ENCODE results near the gene GRM4.
"Not testable (repeated sequence)": the region's sequence is repeated elsewhere in the genome, so short reads cannot be mapped to it uniquely, and the experiment has no call there.

Gene GRM4

GRCh38 chr6:34047913-34048867 is 97.7 kb downstream of the GRM4 start:
- DNase-seq (ENCODE audit: low read depth in 1 of 2, low spot score in 1 of 2) = no peak

GRCh38 chr6:34046617-34047016 is 99.3 kb downstream of the GRM4 start:
- DNase-seq (ENCODE audit: low read depth in 1 of 2, low spot score in 1 of 2) = no peak

GRCh38 chr6:34045771-34046170 is 100.1 kb downstream of the GRM4 start:
- no peak for DNase-seq (ENCODE audit: low read depth in 1 of 2, low spot score in 1 of 2)

GRCh38 chr6:34044945-34045595 is 100.8 kb downstream of the GRM4 start:
- no peak for DNase-seq (ENCODE audit: low read depth in 1 of 2, low spot score in 1 of 2)

- no peak for DNase-seq (ENCODE audit: low read depth in 1 of 2, low spot score in 1 of 2)
These were observed 102.5 kb downstream of the GRM4 start for GRCh38 chr6:34043359-34043758.

GRCh38 chr6:34041998-34042397 is 103.9 kb downstream of the GRM4 start:
- DNase-seq (ENCODE audit: low read depth in 1 of 2, low spot score in 1 of 2) = not testable (repeated sequence)

- DNase-seq (ENCODE audit: low read depth in 1 of 2, low spot score in 1 of 2) = no peak
These were observed 104.5 kb downstream of the GRM4 start for GRCh38 chr6:34041385-34041784.

- no peak for DNase-seq (ENCODE audit: low read depth in 1 of 2, low spot score in 1 of 2)
These were observed 105.9 kb downstream of the GRM4 start for GRCh38 chr6:34039943-34040342.

GRCh38 chr6:34037151-34037550 is 108.7 kb downstream of the GRM4 start:
- DNase-seq (ENCODE audit: low read depth in 1 of 2, low spot score in 1 of 2) = no peak

GRCh38 chr6:34036357-34037069 is 109.4 kb downstream of the GRM4 start:
- no peak for DNase-seq (ENCODE audit: low read depth in 1 of 2, low spot score in 1 of 2)

GRCh38 chr6:34035704-34036356 is 110.1 kb downstream of the GRM4 start:
- DNase-seq (ENCODE audit: low read depth in 1 of 2, low spot score in 1 of 2) = no peak

GRCh38 chr6:34035161-34035560 is 110.7 kb downstream of the GRM4 start:
- DNase-seq (ENCODE audit: low read depth in 1 of 2, low spot score in 1 of 2) = no peak

- no peak for DNase-seq (ENCODE audit: low read depth in 1 of 2, low spot score in 1 of 2)
These were observed 113.0 kb downstream of the GRM4 start for GRCh38 chr6:34032856-34033255.

GRCh38 chr6:34031625-34032383 is 114.1 kb downstream of the GRM4 start:
- no peak for DNase-seq (ENCODE audit: low read depth in 1 of 2, low spot score in 1 of 2)

GRCh38 chr6:34030831-34031624 is 114.9 kb downstream of the GRM4 start:
- no peak for DNase-seq (ENCODE audit: low read depth in 1 of 2, low spot score in 1 of 2)

GRCh38 chr6:34029489-34030280 is 116.2 kb downstream of the GRM4 start:
- DNase-seq (ENCODE audit: low read depth in 1 of 2, low spot score in 1 of 2) = no peak

GRCh38 chr6:34028691-34029360 is 117.1 kb downstream of the GRM4 start:
- DNase-seq (ENCODE audit: low read depth in 1 of 2, low spot score in 1 of 2) = no peak

- no peak for DNase-seq (ENCODE audit: low read depth in 1 of 2, low spot score in 1 of 2)
These were observed 117.9 kb downstream of the GRM4 start for GRCh38 chr6:34027939-34028441.
